Esophagus muscularis mucosa (tissue), 4 donors: ENCODE data around the gene AMFR. TPM values are rescaled to one million over a fixed set of nuclear protein-coding genes. Genes with fewer than 3 reads are reported as not detected.

Source experiments
- DNase-seq: peaks from one replicate; pipeline ENCODE4 v3.0.0-alpha.2; 2017; ENCODE audit errors: extremely low spot score
- H3K27ac ChIP-seq, 4 donors: fragments of 200-600 bp; sonication (generic); replicated peaks in 1 of 4; 1 replicate in 3 of 4; 2 replicates in 1 of 4; pipeline ENCODE4 v1.5.1; 2016 to 2019; ENCODE audit warnings: mild to moderate bottlenecking in 1 of 4
- H3K27me3 ChIP-seq, 4 donors: fragments of 200-600 bp; sonication (generic); one replicate each; pipeline versions ENCODE4 v1.5.1 to v1.6.0; 2016 to 2019
- H3K36me3 ChIP-seq, 4 donors: fragments of 200-600 bp; sonication (generic); one replicate each; pipeline ENCODE4 v1.5.1; 2016 to 2019
- H3K4me1 ChIP-seq, 4 donors: fragments of 200-600 bp; sonication (generic); one replicate each; pipeline ENCODE4 v1.5.1; 2016 to 2019
- H3K4me3 ChIP-seq, 4 donors: fragments of 200-600 bp; sonication (generic); 1 replicate in 2 of 4; 2 replicates in 2 of 4; pipeline ENCODE4 v1.5.1; 2016 to 2019; ENCODE audit warnings: mild to moderate bottlenecking in 4 of 4, moderate library complexity in 1 of 4
- H3K9me3 ChIP-seq, 4 donors: fragments of 200-600 bp; sonication (generic); 1 replicate in 3 of 4; 2 replicates in 1 of 4; pipeline ENCODE4 v1.5.1; 2016 to 2019
- EP300 ChIP-seq: sonication (generic); formaldehyde crosslinking; IDR thresholded peaks from one replicate; pipeline ENCODE4 v1.6.1; 2017; ENCODE audit warnings: antibody characterized with exemption
- POLR2A ChIP-seq: fragments of 450-650 bp; IDR thresholded peaks from one replicate; pipeline ENCODE4 v1.6.1; 2017; ENCODE audit warnings: antibody characterized with exemption, moderate library complexity, mild to moderate bottlenecking, low read depth
- POLR2AphosphoS5 ChIP-seq, 2 donors: sonication (generic); formaldehyde crosslinking; IDR thresholded peaks; one replicate each; pipeline ENCODE4 v1.6.1; 2017; ENCODE audit warnings: antibody characterized with exemption in 2 of 2
- WGBS: methylation state at CpG from one replicate; pipeline ENCODE4 v1.1.5; 2018; 5-methylcytosine and 5-hydroxymethylcytosine counted together
- intact Hi-C: fragments of 100-400 bp; cut with DNase I; formaldehyde crosslinking; loops from one replicate; pipeline ENCODE4 v1.15.1; 2023
- total RNA-seq, 4 donors: library from RNA; depleted of rRNA; stranded (reverse); fragments of >200 nt; gene quantifications; one replicate each; pipeline versions ENCODE4 v1.1.0 to v1.2.1, GENCODE V29; 2016
- TF ChIP-seq, protein P1 (sequence below), 3 experiments: fragments of 200-600 bp in 2 of 3; fragments of 450-650 bp in 1 of 3; sonication (generic) in 2 of 3; IDR thresholded peaks; one replicate each; pipeline ENCODE4 v1.5.1; 2017 to 2019; ENCODE audit warnings: antibody characterized with exemption in 3 of 3, mild to moderate bottlenecking in 2 of 3, moderate library complexity in 1 of 3

The AMFR gene
- total RNA-seq: 100 to 1,000 TPM; 150 to 205 (median 179) TPM

DNA sequence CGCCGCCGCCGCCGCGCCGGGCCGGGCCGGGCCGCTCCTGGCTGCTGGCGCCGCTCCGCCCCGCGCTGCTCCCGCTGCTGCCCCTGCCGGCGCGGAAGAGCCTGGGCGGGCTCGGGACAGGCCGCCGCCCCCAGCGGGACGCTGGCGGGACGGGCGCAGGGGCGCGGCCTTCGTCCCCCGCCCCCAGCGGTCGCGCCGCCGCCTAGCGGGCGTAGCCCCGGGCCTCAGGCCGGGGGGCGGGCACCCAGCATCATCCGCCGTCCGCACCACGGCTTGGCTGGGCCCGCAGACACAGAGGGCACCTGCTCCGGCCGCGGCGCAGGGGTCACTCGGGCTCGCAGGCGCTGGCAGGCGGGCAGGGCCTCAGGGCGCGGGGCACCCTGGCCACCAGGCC, at the start of gene AMFR:
AMFR (minus strand) TSS at position 107 of the 394 bp plus-strand sequence. CDS start 218 bp downstream, outside the sequence.
- Histone ChIP-seq H3K9me3 (no peaks in the 10 kb centered on the region), H3K27ac (peak within 1 kb of the TSS; percentile 91 to 95 (median 94)), H3K4me3 (peak within 1 kb of the TSS; percentile 74 to 98 (median 83)), H3K36me3 (peaks cover 0 to 8% (median 0%) of the 10 kb centered on the region in 4 donors), H3K27me3 (no peaks in the 10 kb centered on the region), H3K4me1 (peaks cover 20 to 46% (median 38%) of the 10 kb centered on the region in 4 donors)
- intact Hi-C loops: loop anchor here (10.0 kb wide), 1 partner anchor 199 kb away; the partner anchor contains the start of gene MT1E
- 0% methylated on average over 6 of the region's 57 CpGs for WGBS
- DNase-seq: no peak
- TF ChIP-seq POLR2AphosphoS5 (IDR thresholded peaks at IDR 0.05) (peak in 1 of 2 donors; percentile 46), EP300 (no peak)
- TF ChIP-seq, protein P1, sequence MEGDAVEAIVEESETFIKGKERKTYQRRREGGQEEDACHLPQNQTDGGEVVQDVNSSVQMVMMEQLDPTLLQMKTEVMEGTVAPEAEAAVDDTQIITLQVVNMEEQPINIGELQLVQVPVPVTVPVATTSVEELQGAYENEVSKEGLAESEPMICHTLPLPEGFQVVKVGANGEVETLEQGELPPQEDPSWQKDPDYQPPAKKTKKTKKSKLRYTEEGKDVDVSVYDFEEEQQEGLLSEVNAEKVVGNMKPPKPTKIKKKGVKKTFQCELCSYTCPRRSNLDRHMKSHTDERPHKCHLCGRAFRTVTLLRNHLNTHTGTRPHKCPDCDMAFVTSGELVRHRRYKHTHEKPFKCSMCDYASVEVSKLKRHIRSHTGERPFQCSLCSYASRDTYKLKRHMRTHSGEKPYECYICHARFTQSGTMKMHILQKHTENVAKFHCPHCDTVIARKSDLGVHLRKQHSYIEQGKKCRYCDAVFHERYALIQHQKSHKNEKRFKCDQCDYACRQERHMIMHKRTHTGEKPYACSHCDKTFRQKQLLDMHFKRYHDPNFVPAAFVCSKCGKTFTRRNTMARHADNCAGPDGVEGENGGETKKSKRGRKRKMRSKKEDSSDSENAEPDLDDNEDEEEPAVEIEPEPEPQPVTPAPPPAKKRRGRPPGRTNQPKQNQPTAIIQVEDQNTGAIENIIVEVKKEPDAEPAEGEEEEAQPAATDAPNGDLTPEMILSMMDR (IDR thresholded peaks at IDR 0.05): peak; percentile 47 to 61 (median 60)

DNA sequence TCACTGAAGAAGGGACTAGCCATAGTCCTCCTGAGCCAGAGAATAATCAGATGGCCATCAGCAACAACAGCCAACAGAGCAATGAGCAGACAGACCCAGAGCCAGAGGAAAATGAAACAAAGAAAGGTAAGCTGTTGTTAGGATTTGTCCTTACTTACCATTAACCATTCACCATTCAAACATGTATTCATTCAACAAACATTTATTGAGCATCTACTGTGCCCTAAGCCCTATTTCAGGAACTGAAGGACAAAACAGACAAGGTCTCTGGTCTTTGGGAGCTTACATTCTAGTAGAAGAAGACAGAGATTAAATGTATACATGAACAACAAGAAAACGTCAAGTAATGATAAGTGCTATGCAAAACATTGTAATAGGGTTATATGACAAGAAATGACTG, 45.3 kb upstream of the AMFR start:
- Histone ChIP-seq H3K4me3 (no peak overlapping the region), H3K9me3 (no peaks in the 10 kb centered on the region), H3K36me3 (peaks cover 79 to 100% (median 96%) of the 10 kb centered on the region in 4 donors), H3K27me3 (no peaks in the 10 kb centered on the region), H3K4me1 (no peaks in the 10 kb centered on the region), H3K27ac (no peak overlapping the region)
- TF ChIP-seq POLR2AphosphoS5 (IDR thresholded peaks at IDR 0.05) (no peak), POLR2A (no peak), EP300 (no peak)
- TF ChIP-seq, protein P1 (IDR thresholded peaks at IDR 0.05): no peak
- intact Hi-C loops: no loop called here
- WGBS: 92% methylated on average over 1 of the region's 1 CpG
- DNase-seq: no peak

DNA sequence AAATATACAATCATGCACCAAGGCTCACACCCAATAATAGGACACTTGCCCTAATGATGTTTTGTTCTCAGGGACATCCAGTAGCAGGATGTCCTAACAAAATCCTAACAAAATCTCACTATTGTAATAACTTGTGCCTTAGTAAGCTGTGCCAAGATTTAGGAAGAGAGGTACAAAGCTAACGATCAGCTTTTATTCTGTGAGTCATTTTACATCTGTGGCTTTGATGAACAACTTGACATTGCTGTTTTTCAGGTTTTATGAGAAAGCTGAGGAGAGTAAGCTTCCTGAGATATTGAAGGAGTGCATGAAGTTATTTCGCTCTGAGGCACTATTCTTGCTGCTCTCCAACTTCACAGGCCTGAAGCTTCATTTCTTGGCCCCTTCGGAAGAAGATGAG, 44.9 kb upstream of the AMFR start:
- no peak overlapping the region for H3K27ac ChIP-seq
- no peak for DNase-seq
- H3K36me3 ChIP-seq: peaks cover 75 to 100% (median 94%) of the 10 kb centered on the region in 4 donors
- no peaks in the 10 kb centered on the region for H3K4me1 ChIP-seq
- H3K4me3 ChIP-seq: no peak overlapping the region
- H3K27me3 ChIP-seq: no peaks in the 10 kb centered on the region
- intact Hi-C loops: no loop called here
- no peak for TF ChIP-seq EP300
- TF ChIP-seq POLR2A: no peak
- TF ChIP-seq, protein P1 (IDR thresholded peaks at IDR 0.05): no peak
- TF ChIP-seq POLR2AphosphoS5 (IDR thresholded peaks at IDR 0.05): no peak
- H3K9me3 ChIP-seq: no peaks in the 10 kb centered on the region
- WGBS: 78% methylated on average over 3 of the region's 3 CpGs

DNA sequence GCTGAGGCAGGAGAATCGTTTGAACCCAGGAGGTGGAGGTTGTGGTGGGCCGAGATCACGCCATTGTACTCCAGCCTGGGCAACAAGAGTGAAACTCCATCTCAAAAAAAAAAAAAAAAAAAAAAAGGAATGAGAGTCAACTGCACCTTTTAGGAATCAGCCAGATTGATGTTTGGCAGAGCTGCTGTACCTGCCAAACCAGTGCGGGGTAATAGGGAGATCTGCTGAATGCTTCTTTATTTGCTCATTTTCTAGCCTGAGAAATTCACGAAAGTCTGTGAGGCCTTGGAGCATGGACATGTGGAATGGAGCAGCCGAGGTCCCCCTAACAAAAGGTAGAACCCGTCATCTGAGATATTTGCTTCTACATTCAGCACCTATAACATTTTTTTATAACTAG, 44.4 kb upstream of the AMFR start:
- Histone ChIP-seq H3K4me1 (no peaks in the 10 kb centered on the region), H3K36me3 (peaks cover 70 to 100% (median 92%) of the 10 kb centered on the region in 4 donors), H3K27ac (no peak overlapping the region), H3K27me3 (no peaks in the 10 kb centered on the region), H3K9me3 (no peaks in the 10 kb centered on the region), H3K4me3 (no peak overlapping the region)
- TF ChIP-seq, protein P1 (IDR thresholded peaks at IDR 0.05): no peak
- TF ChIP-seq POLR2AphosphoS5 (IDR thresholded peaks at IDR 0.05) (no peak), EP300 (no peak)
- intact Hi-C loops: no loop called here
- whole genome bisulfite sequencing: 92% methylated on average over 7 of the region's 7 CpGs
- no peak for DNase-seq

DNA sequence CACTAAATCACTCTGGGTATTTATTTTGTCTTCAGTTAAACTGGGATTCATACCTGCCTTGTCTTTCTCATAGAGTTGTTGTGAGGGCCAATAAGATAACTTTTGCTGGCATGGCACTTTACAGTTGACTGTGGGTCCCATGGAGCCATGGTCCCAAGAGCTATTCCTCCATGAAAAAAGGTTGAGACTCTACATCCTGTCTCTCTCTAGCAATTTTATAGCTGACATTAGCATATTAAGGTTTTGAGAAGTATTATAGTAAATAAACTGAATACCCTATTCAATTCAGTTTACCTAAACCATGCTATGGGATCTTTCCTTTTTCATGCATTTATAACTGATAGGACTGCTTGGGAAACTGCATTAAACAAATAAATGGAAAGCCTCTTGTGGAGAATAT, 43.5 kb upstream of the AMFR start:
- Histone ChIP-seq H3K27me3 (no peaks in the 10 kb centered on the region), H3K4me3 (no peak overlapping the region), H3K27ac (no peak overlapping the region), H3K9me3 (no peaks in the 10 kb centered on the region), H3K4me1 (no peaks in the 10 kb centered on the region), H3K36me3 (peaks cover 65 to 100% (median 95%) of the 10 kb centered on the region in 4 donors)
- intact Hi-C loops: no loop called here
- no peak for DNase-seq
- TF ChIP-seq POLR2A (no peak), POLR2AphosphoS5 (IDR thresholded peaks at IDR 0.05) (no peak), EP300 (no peak)
- TF ChIP-seq, protein P1 (IDR thresholded peaks at IDR 0.05): no peak
